ENCODE results near the gene NCKAP5. TPM values are rescaled to one million over a fixed set of nuclear protein-coding genes. Genes with fewer than 3 reads are reported as not detected.

Gene NCKAP5
- total RNA-seq, 1 donor from 2014 or later: 7.4 TPM

DNA sequence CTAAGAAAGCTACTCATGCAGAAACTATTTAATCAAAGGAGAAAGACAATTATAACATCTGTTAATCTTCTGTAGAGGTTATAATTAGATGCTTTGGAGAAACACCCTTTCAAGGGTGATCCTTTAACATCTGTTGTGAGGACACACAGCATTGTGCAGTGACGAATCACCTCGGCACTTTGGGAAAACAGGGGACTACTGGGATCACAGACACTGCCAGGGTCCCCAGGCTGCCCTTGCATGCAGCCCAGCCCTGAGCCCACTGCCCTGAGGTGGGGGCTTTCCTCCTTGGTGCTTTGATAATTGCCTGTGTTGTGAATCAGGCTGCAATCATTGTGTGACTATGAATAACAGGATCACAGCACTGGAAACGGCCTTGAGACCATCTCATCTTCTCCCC, 10.6 kb downstream of the NCKAP5 start:
- no peak overlapping the region for H3K27ac Mint-ChIP-seq (ENCODE audit: unreplicated experiment)
- no peaks in the 10 kb centered on the region for H3K9me3 Mint-ChIP-seq (ENCODE audit: unreplicated experiment)
- H3K4me3 Mint-ChIP-seq (ENCODE audit: unreplicated experiment): no peak overlapping the region
- no peaks in the 10 kb centered on the region for H3K4me1 Mint-ChIP-seq (ENCODE audit: unreplicated experiment)
- H3K36me3 Mint-ChIP-seq (ENCODE audit: low read depth, unreplicated experiment): no peaks in the 10 kb centered on the region
- TF ChIP-seq, protein P1, sequence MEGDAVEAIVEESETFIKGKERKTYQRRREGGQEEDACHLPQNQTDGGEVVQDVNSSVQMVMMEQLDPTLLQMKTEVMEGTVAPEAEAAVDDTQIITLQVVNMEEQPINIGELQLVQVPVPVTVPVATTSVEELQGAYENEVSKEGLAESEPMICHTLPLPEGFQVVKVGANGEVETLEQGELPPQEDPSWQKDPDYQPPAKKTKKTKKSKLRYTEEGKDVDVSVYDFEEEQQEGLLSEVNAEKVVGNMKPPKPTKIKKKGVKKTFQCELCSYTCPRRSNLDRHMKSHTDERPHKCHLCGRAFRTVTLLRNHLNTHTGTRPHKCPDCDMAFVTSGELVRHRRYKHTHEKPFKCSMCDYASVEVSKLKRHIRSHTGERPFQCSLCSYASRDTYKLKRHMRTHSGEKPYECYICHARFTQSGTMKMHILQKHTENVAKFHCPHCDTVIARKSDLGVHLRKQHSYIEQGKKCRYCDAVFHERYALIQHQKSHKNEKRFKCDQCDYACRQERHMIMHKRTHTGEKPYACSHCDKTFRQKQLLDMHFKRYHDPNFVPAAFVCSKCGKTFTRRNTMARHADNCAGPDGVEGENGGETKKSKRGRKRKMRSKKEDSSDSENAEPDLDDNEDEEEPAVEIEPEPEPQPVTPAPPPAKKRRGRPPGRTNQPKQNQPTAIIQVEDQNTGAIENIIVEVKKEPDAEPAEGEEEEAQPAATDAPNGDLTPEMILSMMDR (IDR thresholded peaks at IDR 0.05; ENCODE audit: unreplicated experiment): no peak
- DNase-seq (ENCODE audit: low spot score): no peak
- H3K27me3 Mint-ChIP-seq (ENCODE audit: unreplicated experiment): no peaks in the 10 kb centered on the region

DNA sequence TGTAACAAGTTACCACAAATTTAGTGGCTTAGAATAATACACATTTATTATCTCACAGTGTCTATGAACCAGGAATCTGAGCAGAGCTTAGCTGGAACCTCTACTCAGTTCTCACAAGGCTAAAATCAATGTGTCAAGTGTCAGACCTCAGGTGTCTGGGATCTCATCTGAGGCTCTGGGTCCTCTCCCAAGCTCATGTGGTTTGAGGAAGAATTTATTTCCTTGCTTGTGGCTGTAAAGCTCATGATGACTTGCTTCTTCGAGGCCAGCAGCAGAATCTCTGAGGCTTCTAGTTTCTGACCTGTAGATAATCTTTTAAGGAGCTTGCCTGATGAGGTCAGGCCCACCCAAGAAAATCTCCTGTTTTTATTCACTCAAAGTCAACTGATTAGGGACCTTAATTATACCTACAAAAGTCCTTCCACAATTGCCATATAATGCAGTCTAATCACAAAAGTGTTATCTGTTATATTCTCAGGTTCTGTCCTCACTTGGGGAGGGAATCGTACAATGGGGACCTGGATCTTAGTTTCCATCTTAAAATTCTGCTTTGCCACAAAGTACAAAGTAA, 14.3 kb downstream of the NCKAP5 start:
- no peaks in the 10 kb centered on the region for H3K27me3 Mint-ChIP-seq (ENCODE audit: unreplicated experiment)
- no peaks in the 10 kb centered on the region for H3K9me3 Mint-ChIP-seq (ENCODE audit: unreplicated experiment)
- no peak for DNase-seq (ENCODE audit: low spot score)
- no peak overlapping the region for H3K27ac Mint-ChIP-seq (ENCODE audit: unreplicated experiment)
- H3K4me1 Mint-ChIP-seq (ENCODE audit: unreplicated experiment): no peaks in the 10 kb centered on the region
- H3K4me3 Mint-ChIP-seq (ENCODE audit: unreplicated experiment): no peak overlapping the region
- TF ChIP-seq, protein P1 (IDR thresholded peaks at IDR 0.05; ENCODE audit: unreplicated experiment): no peak
- no peaks in the 10 kb centered on the region for H3K36me3 Mint-ChIP-seq (ENCODE audit: low read depth, unreplicated experiment)

DNA sequence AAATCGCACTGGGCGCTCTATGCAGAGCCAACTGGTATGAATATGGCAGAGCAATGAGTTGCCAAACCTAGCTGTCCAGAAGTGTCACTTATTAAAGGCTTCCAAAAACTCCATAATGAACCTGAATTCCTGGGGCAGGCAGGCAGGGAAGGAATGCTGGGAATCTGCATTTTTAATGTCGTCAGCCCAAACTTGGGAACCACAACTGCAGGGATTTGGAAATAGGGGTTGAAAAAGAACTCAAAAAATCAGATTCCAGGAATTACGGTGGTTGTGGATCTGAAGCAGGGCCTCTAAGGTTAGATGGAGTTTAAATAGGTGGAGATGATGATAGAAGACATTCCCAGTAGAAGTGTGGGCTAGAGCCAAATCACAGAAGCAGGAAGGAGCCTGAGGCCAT, 15.0 kb downstream of the NCKAP5 start:
- TF ChIP-seq, protein P1 (IDR thresholded peaks at IDR 0.05; ENCODE audit: unreplicated experiment): no peak
- DNase-seq (ENCODE audit: low spot score): no peak
- no peak overlapping the region for H3K27ac Mint-ChIP-seq (ENCODE audit: unreplicated experiment)
- H3K4me3 Mint-ChIP-seq (ENCODE audit: unreplicated experiment): no peak overlapping the region
- H3K36me3 Mint-ChIP-seq (ENCODE audit: low read depth, unreplicated experiment): no peaks in the 10 kb centered on the region
- no peaks in the 10 kb centered on the region for H3K4me1 Mint-ChIP-seq (ENCODE audit: unreplicated experiment)
- no peaks in the 10 kb centered on the region for H3K9me3 Mint-ChIP-seq (ENCODE audit: unreplicated experiment)
- no peaks in the 10 kb centered on the region for H3K27me3 Mint-ChIP-seq (ENCODE audit: unreplicated experiment)

DNA sequence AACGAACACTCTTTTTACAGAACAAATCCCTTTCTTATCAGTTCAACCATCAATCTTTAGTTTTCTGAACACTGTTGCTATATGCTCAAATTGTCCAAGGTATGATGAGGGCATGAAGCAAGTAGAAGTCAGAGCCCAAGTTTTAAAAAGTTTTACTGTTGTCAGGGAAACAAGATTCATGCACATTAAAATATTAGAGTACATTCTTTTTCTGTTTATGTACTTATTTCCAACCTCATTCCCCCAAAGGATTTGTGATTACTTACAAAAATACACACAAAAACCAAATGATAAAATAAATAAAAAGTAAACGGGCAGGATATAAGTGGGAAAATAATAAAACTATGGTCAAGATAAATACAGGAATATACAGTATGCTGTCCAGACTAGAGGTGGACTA, 15.4 kb downstream of the NCKAP5 start:
- Mint-ChIP-seq H3K4me3 (ENCODE audit: unreplicated experiment) (no peak overlapping the region), H3K36me3 (ENCODE audit: low read depth, unreplicated experiment) (no peaks in the 10 kb centered on the region), H3K27ac (ENCODE audit: unreplicated experiment) (no peak overlapping the region), H3K4me1 (ENCODE audit: unreplicated experiment) (no peaks in the 10 kb centered on the region), H3K27me3 (ENCODE audit: unreplicated experiment) (no peaks in the 10 kb centered on the region), H3K9me3 (ENCODE audit: unreplicated experiment) (no peaks in the 10 kb centered on the region)
- DNase-seq (ENCODE audit: low spot score): no peak
- TF ChIP-seq, protein P1 (IDR thresholded peaks at IDR 0.05; ENCODE audit: unreplicated experiment): no peak

DNA sequence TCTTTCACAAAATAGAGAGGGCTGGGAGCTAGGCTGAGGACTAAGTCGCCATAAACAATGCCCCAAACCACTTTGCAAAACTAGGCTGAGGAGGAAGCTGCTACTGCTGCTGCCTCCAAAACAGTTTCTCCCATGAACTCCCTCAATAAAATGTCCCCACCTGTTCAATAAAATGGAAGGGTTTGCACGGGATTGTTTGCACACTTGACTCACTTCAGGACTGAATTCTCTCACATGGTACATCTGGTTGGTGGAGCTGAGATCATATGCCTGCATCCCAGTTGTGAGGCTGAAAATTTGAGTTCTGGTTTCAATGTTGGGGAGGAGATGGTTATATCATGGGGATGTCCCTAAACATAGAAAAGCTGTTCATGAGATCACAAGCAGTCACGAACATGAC, 26.5 kb downstream of the NCKAP5 start:
- Mint-ChIP-seq H3K27me3 (ENCODE audit: unreplicated experiment) (peaks cover 1% of the 10 kb centered on the region), H3K4me1 (ENCODE audit: unreplicated experiment) (no peaks in the 10 kb centered on the region), H3K9me3 (ENCODE audit: unreplicated experiment) (no peaks in the 10 kb centered on the region), H3K36me3 (ENCODE audit: low read depth, unreplicated experiment) (no peaks in the 10 kb centered on the region), H3K27ac (ENCODE audit: unreplicated experiment) (no peak overlapping the region), H3K4me3 (ENCODE audit: unreplicated experiment) (no peak overlapping the region)
- TF ChIP-seq, protein P1 (IDR thresholded peaks at IDR 0.05; ENCODE audit: unreplicated experiment): no peak
- DNase-seq (ENCODE audit: low spot score): no peak
